B cell (primary cell): Measurements from ENCODE around the gene METRNL. TPM values are rescaled to one million over a fixed set of nuclear protein-coding genes. Genes with fewer than 3 reads are reported as not detected.
"Not testable (repeated sequence)": the region's sequence is repeated elsewhere in the genome, so short reads cannot be mapped to it uniquely, and the experiment has no call there.

Source experiments
- ATAC-seq: fragments of 200-7000 bp; cut with Tn5 transposase; one replicate; pipeline ENCODE4 v1.10.0; 2021; ENCODE audit warnings: low read depth, mild to moderate bottlenecking, moderate number of reproducible peaks, moderate library complexity
- CTCF ChIA-PET: fragments of 350-600 bp; sonication (Branson Sonifier 250); formaldehyde crosslinking; loops from one replicate; lab custom pipeline; 2021; ENCODE audit warnings: antibody characterized with exemption, inconsistent platforms; lab: Charles Lee
- POLR2A ChIA-PET: fragments of 350-600 bp; sonication (Branson Sonifier 250); formaldehyde crosslinking; loops from one replicate; lab custom pipeline; 2021; ENCODE audit warnings: antibody characterized with exemption; lab: Charles Lee
- DNase-seq: peaks from one replicate; pipeline ENCODE4 v3.0.0; 2013
- H2AFZ ChIP-seq: 2 replicates; pipeline ENCODE4 v1.6.1; 2012; ENCODE audit warnings: mild to moderate bottlenecking, low read depth, low read length; ENCODE audit not compliant: insufficient read depth, poor library complexity, severe bottlenecking
- H3K27ac ChIP-seq, 2 donors: 1 replicate in 1 of 2; 2 replicates in 1 of 2; pipeline ENCODE4 v1.5.1; 2012 to 2013; ENCODE audit warnings: low read length in 2 of 2, mild to moderate bottlenecking in 2 of 2, moderate library complexity in 1 of 2
- H3K27me3 ChIP-seq, 4 experiments: fragments of 200-600 bp in 1 of 4; sonication (generic) in 1 of 4; replicated peaks in 1 of 4; 1 replicate in 2 of 4; 2 replicates in 2 of 4; pipeline versions ENCODE4 v1.6.1 to v1.7.0; 2013 to 2016; ENCODE audit warnings: low read length in 3 of 4, mild to moderate bottlenecking in 2 of 4, mixed read lengths in 1 of 4, moderate library complexity in 1 of 4; ENCODE audit not compliant: insufficient read depth in 4 of 4, control insufficient read depth in 3 of 4; ENCODE audit errors: control extremely low read depth in 1 of 4
- H3K36me3 ChIP-seq, 2 experiments: replicated peaks in 1 of 2; 1 replicate in 1 of 2; 2 replicates in 1 of 2; pipeline versions ENCODE4 v1.6.1 to v1.7.1; 2013; ENCODE audit warnings: low read length in 1 of 2; ENCODE audit not compliant: insufficient read depth in 2 of 2, control insufficient read depth in 1 of 2; ENCODE audit errors: control extremely low read depth in 1 of 2, extremely low read depth in 1 of 2
- H3K4me1 ChIP-seq, 2 donors: fragments of 200-600 bp in 1 of 2; sonication (generic) in 1 of 2; 1 replicate in 1 of 2; 2 replicates in 1 of 2; pipeline versions ENCODE4 v1.5.1 to v1.6.1; 2013 to 2017; ENCODE audit warnings: low read length in 2 of 2; ENCODE audit not compliant: control insufficient read depth in 2 of 2, insufficient read depth in 2 of 2
- H3K4me2 ChIP-seq: replicated peaks from 2 replicates; pipeline ENCODE3; 2012; ENCODE audit warnings: mild to moderate bottlenecking, low read depth, low read length; ENCODE audit not compliant: poor library complexity, severe bottlenecking
- H3K4me3 ChIP-seq, 5 experiments: fragments of 200-600 bp in 1 of 5; sonication (generic) in 1 of 5; 1 replicate in 3 of 5; 2 replicates in 2 of 5; pipeline versions ENCODE4 v1.5.1 to v1.7.0; 2011 to 2016; ENCODE audit warnings: low read length in 4 of 5, mild to moderate bottlenecking in 4 of 5, low read depth in 2 of 5, control low read depth in 1 of 5, moderate library complexity in 1 of 5; ENCODE audit not compliant: insufficient read depth in 1 of 5; ENCODE audit errors: control extremely low read depth in 1 of 5, extremely low read depth in 1 of 5
- H3K79me2 ChIP-seq: fragments of 200-600 bp; sonication (generic); one replicate; pipeline ENCODE4 v1.6.0; 2016; ENCODE audit warnings: low read length; ENCODE audit not compliant: control insufficient read depth, insufficient read depth
- H3K9ac ChIP-seq: fragments of 200-600 bp; sonication (generic); 2 replicates; pipeline ENCODE4 v1.6.1; 2017; ENCODE audit warnings: mild to moderate bottlenecking, low read length, moderate library complexity
- H3K9me3 ChIP-seq, 3 donors: one replicate each; pipeline versions ENCODE4 v1.6.1 to v1.7.1; 2013; ENCODE audit warnings: low read length in 2 of 3; ENCODE audit not compliant: control insufficient read depth in 2 of 3, insufficient read depth in 1 of 3; ENCODE audit errors: control extremely low read depth in 1 of 3
- H4K20me1 ChIP-seq: 2 replicates; pipeline ENCODE4 v1.6.0; 2012; ENCODE audit warnings: mild to moderate bottlenecking, low read length; ENCODE audit not compliant: insufficient read depth, control insufficient read depth, poor library complexity, severe bottlenecking
- H3K27ac Mint-ChIP-seq: one replicate; pipeline ENCODE4 v1.8.0; 2021; ENCODE audit warnings: mixed read lengths
- H3K27me3 Mint-ChIP-seq: one replicate; pipeline ENCODE4 v1.8.0; 2021; ENCODE audit warnings: mixed read lengths
- H3K4me1 Mint-ChIP-seq: one replicate; pipeline ENCODE4 v1.8.0; 2021; ENCODE audit warnings: mixed read lengths
- H3K4me3 Mint-ChIP-seq: one replicate; pipeline ENCODE4 v1.8.0; 2021; ENCODE audit warnings: mixed read lengths
- H3K9me3 Mint-ChIP-seq: one replicate; pipeline ENCODE4 v1.8.0; 2022; ENCODE audit warnings: mixed read lengths; ENCODE audit not compliant: insufficient read depth
- CTCF ChIP-seq: fragments of 200-600 bp; IDR thresholded peaks from one replicate; pipeline ENCODE4 v1.8.0; 2022; ENCODE audit warnings: antibody characterized with exemption, mild to moderate bottlenecking
- WGBS: methylation state at CpG from one replicate; pipeline ENCODE4 v1.1.5; 2013; ENCODE audit warnings: missing lambda C conversion rate; ENCODE audit not compliant: insufficient coverage; 5-methylcytosine and 5-hydroxymethylcytosine counted together
- intact Hi-C: fragments of 100-400 bp; cut with micrococcal nuclease; formaldehyde crosslinking; loops from one replicate; pipeline ENCODE4 v1.10.0; 2022
- polyA plus RNA-seq: library from polyadenylated mRNA; depleted of rRNA; stranded (reverse); fragments of >200 nt; gene quantifications from 2 replicates; pipeline ENCODE4 v1.2.3, GENCODE V29; 2012
- total RNA-seq, 2 donors: library from RNA; stranded (reverse); fragments of 120-200 nt in 1 of 2; gene quantifications; 1 replicate in 1 of 2; 2 replicates in 1 of 2; pipeline versions ENCODE4 v1.2.3 to v1.2.4, GENCODE V29; 2013 to 2022

The METRNL gene
- total and polyA plus RNA-seq, 2 donors (not counting 1 experiment from before 2014, with no cell fraction given), result 11.8 to 18.4 TPM

GRCh38 chr17:83054518-83055125, 24.8 kb upstream of the METRNL start:
- intact Hi-C loops, result loop anchor here (1.0 to 5.0 kb wide), 3 partner anchors 27 to 957 kb away; partner anchors contain the start of gene FASN
- H3K4me3 Mint-ChIP-seq, result no peak overlapping the region
- POLR2A ChIA-PET, result interaction anchor here (0.9 kb wide), 1 partner anchor 27 kb away, joined by 10 read pairs; no protein-coding TSS in a partner anchor

DNA sequence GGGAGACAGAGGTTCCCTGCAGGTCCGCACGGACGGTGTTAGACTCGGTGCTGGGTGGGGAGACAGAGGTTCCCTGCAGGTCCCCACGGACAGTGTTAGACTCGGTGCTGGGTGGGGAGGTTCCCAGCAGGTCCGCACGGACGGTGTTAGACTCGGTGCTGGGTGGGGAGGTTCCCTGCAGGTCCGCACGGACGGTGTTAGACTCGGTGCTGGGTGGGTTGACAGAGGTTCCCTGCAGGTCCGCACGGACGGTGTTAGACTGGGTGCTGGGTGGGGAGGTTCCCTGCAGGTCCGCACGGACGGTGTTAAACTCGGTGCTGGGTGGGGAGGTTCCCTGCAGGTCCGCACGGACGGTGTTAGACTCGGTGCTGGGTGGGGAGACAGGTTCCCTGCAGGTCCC, 24.2 kb upstream of the METRNL start:
- H3K9me3 Mint-ChIP-seq, POLR2A ChIA-PET, intact Hi-C loops, H3K27ac ChIP-seq, H3K27me3 ChIP-seq, H3K4me3 Mint-ChIP-seq, DNase-seq, H3K27me3 Mint-ChIP-seq, H3K9me3 ChIP-seq, H3K4me3 ChIP-seq, ATAC-seq, H4K20me1 ChIP-seq, H3K79me2 ChIP-seq, H3K4me2 ChIP-seq, H2AFZ ChIP-seq, H3K36me3 ChIP-seq, H3K27ac Mint-ChIP-seq, H3K9ac ChIP-seq: not testable (repeated sequence)
- CTCF ChIA-PET, result interaction anchor here (1.1 kb wide), 1 partner anchor 273 kb away, joined by 3 read pairs; no protein-coding TSS in a partner anchor
- peaks cover 16% of the 10 kb centered on the region for H3K4me1 Mint-ChIP-seq
- WGBS, result 97% methylated on average over 20 of the region's 25 CpGs
- peaks cover 3 to 20% of the 10 kb centered on the region in 2 donors for H3K4me1 ChIP-seq

More at GRCh38 chr17:83054518-83055125, 24.8 kb upstream of the METRNL start:
- Histone ChIP-seq H4K20me1 (no peaks in the 10 kb centered on the region), H3K9me3 (no peaks in the 10 kb centered on the region), H3K27me3 (no peaks in the 10 kb centered on the region), H3K36me3 (no peaks in the 10 kb centered on the region), H3K4me2 (no peak overlapping the region), H3K9ac (no peak overlapping the region), H3K79me2 (no peaks in the 10 kb centered on the region), H2AFZ (no peak overlapping the region), H3K4me3 (no peak overlapping the region), H3K4me1 (peaks cover 3 to 20% of the 10 kb centered on the region in 2 donors), H3K27ac (no peak overlapping the region)
- ATAC-seq, result no peak
- DNase-seq, result no peak
- 95% methylated on average over 8 of the region's 13 CpGs for WGBS
- CTCF ChIA-PET, result interaction anchor here (1.1 kb wide), 1 partner anchor 273 kb away, joined by 3 read pairs; no protein-coding TSS in a partner anchor
- peaks cover 19% of the 10 kb centered on the region for H3K4me1 Mint-ChIP-seq
- H3K27ac Mint-ChIP-seq, result no peak overlapping the region
- peaks cover 4% of the 10 kb centered on the region for H3K27me3 Mint-ChIP-seq
- no peak for TF ChIP-seq CTCF
- no peaks in the 10 kb centered on the region for H3K9me3 Mint-ChIP-seq
